GM10248 (cell line): ENCODE data around the gene GSTT4.

Experiments
- CTCF ChIA-PET: fragments of 300-600 bp; sonication (Branson Sonifier 250); formaldehyde crosslinking; extraction: SDS; loops from one replicate; lab custom pipeline; 2021; ENCODE audit warnings: antibody characterized with exemption; lab: Yijun Ruan, JAX
- POLR2A ChIA-PET: fragments of 350-650 bp; sonication (Branson Sonifier 250); formaldehyde crosslinking; extraction: SDS; loops from one replicate; lab custom pipeline; 2020; ENCODE audit warnings: antibody characterized with exemption; lab: Yijun Ruan, JAX
- DNase-seq: peaks from one replicate; pipeline ENCODE4 v3.0.0; 2012; ENCODE audit errors: extremely low spot score
- CTCF ChIP-seq: IDR thresholded peaks from 2 replicates; pipeline ENCODE4 v1.5.1; 2012; ENCODE audit warnings: mild to moderate bottlenecking, low read depth; ENCODE audit errors: extremely low read depth, missing control alignments, control extremely low read depth

GSTT4 gene

GRCh38 chr22:24037851-24038765, 32.9 kb upstream of the GSTT4 start:
- DNase-seq: no peak
- ChIA-PET CTCF (interaction anchor here (1.0 to 3.5 kb wide), 7 partner anchors 12 to 119 kb away, joined by 3 to 10 read pairs (median 3); partner anchors contain the start of genes CABIN1 and GSTT4), POLR2A (no interaction called here)
- TF ChIP-seq CTCF: no peak

- TF ChIP-seq CTCF: no peak
- ChIA-PET CTCF (interaction anchor here (1.2 to 3.5 kb wide), 2 partner anchors 25 to 122 kb away, joined by 3 to 10 read pairs; partner anchors contain the start of gene CABIN1), POLR2A (no interaction called here)
- DNase-seq: no peak
These were observed 30.0 kb upstream of the GSTT4 start for GRCh38 chr22:24035296-24035695.

- no peak for DNase-seq
- ChIA-PET CTCF (interaction anchor here (1.1 to 1.4 kb wide), 2 partner anchors 11 to 139 kb away, joined by 3 read pairs; partner anchors contain the start of gene MIF), POLR2A (no interaction called here)
- TF ChIP-seq CTCF: no peak
These were observed 28.5 kb upstream of the GSTT4 start for GRCh38 chr22:24033731-24034130.

GRCh38 chr22:24030186-24030702, 25.0 kb upstream of the GSTT4 start:
- ChIA-PET POLR2A (no interaction called here), CTCF (interaction anchor here (0.8 to 1.7 kb wide), 3 partner anchors 10 to 32 kb away, joined by 3 to 6 read pairs (median 3); no protein-coding TSS in a partner anchor)
- TF ChIP-seq CTCF: no peak
- no peak for DNase-seq

- POLR2A ChIA-PET: no interaction called here
- no peak for DNase-seq
- CTCF ChIA-PET: interaction anchor here (0.8 to 1.4 kb wide), 2 partner anchors 11 to 16 kb away, joined by 3 read pairs; no protein-coding TSS in a partner anchor
- TF ChIP-seq CTCF: no peak
These were observed 24.1 kb upstream of the GSTT4 start for GRCh38 chr22:24029304-24029703.

GRCh38 chr22:24028533-24028932, 23.3 kb upstream of the GSTT4 start:
- no peak for TF ChIP-seq CTCF
- CTCF ChIA-PET: interaction anchor here (1.4 kb wide), 1 partner anchor 17 kb away, joined by 3 read pairs; no protein-coding TSS in a partner anchor
- DNase-seq: no peak
- POLR2A ChIA-PET: no interaction called here
